Type B pancreatic cell (in vitro differentiated cells): ENCODE measurements around the gene RANBP10. TPM values are rescaled to one million over a fixed set of nuclear protein-coding genes. Genes with fewer than 3 reads are reported as not detected.

Experiments
- DNase-seq: peaks from one replicate; pipeline ENCODE4 v3.0.0; 2021; ENCODE audit warnings: mixed read lengths; ENCODE audit not compliant: unreplicated experiment; ENCODE audit errors: extremely low spot score
- H3K27ac Mint-ChIP-seq: 2 replicates; pipeline ENCODE4 v1.8.0; 2021; ENCODE audit warnings: mild to moderate bottlenecking, mixed read lengths
- H3K27me3 Mint-ChIP-seq: 2 replicates; pipeline ENCODE4 v1.8.0; 2021; ENCODE audit warnings: mixed read lengths
- H3K36me3 Mint-ChIP-seq: 2 replicates; pipeline ENCODE4 v1.8.0; 2021; ENCODE audit warnings: mixed read lengths
- H3K4me1 Mint-ChIP-seq: one replicate; pipeline ENCODE4 v1.8.0; 2021; ENCODE audit warnings: mixed read lengths; ENCODE audit not compliant: unreplicated experiment
- H3K4me3 Mint-ChIP-seq: 2 replicates; pipeline ENCODE4 v1.8.0; 2021; ENCODE audit warnings: mild to moderate bottlenecking, mixed read lengths
- H3K9me3 Mint-ChIP-seq: 2 replicates; pipeline ENCODE4 v1.8.0; 2021; ENCODE audit warnings: mixed read lengths
- total RNA-seq: library from RNA; stranded (reverse); gene quantifications from 2 replicates; pipeline ENCODE4 v1.2.1, GENCODE V29; 2021; ENCODE audit warnings: low replicate concordance
- TF ChIP-seq, protein P1 (sequence below): fragments of 200-600 bp; sonication (generic); conservative IDR thresholded peaks from 2 replicates; pipeline ENCODE4 v1.5.0; 2021; ENCODE audit warnings: antibody characterized with exemption, mild to moderate bottlenecking

RANBP10 gene
- total RNA-seq, 1 donor from 2014 or later = 27.3 TPM

DNA sequence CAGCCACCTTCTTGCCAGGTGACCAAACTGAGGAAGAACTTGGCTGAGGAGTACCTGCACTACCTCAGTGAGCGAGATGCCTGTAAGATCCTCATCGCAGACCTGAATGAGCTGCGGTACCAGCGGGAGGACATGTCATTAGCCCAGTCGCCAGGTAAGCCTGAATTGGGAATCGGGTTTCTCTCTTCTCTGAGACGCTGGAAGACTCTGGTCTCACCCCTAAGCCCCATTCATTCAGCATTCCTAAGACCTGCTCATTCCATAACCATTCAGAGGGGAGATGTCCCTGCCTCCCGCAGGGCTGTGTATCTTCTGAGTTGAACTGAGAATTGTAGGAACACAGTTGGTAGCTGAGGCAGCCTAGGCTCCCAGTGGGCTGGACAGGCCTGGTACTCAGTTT, 18.8 kb upstream of the RANBP10 start:
- H3K36me3 Mint-ChIP-seq = peaks cover 4% of the 10 kb centered on the region
- TF ChIP-seq, protein P1, sequence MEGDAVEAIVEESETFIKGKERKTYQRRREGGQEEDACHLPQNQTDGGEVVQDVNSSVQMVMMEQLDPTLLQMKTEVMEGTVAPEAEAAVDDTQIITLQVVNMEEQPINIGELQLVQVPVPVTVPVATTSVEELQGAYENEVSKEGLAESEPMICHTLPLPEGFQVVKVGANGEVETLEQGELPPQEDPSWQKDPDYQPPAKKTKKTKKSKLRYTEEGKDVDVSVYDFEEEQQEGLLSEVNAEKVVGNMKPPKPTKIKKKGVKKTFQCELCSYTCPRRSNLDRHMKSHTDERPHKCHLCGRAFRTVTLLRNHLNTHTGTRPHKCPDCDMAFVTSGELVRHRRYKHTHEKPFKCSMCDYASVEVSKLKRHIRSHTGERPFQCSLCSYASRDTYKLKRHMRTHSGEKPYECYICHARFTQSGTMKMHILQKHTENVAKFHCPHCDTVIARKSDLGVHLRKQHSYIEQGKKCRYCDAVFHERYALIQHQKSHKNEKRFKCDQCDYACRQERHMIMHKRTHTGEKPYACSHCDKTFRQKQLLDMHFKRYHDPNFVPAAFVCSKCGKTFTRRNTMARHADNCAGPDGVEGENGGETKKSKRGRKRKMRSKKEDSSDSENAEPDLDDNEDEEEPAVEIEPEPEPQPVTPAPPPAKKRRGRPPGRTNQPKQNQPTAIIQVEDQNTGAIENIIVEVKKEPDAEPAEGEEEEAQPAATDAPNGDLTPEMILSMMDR = no peak
- H3K27me3 Mint-ChIP-seq = no peaks in the 10 kb centered on the region
- no peaks in the 10 kb centered on the region for H3K9me3 Mint-ChIP-seq
- H3K4me3 Mint-ChIP-seq = no peak overlapping the region
- H3K27ac Mint-ChIP-seq = no peak overlapping the region
- H3K4me1 Mint-ChIP-seq = no peaks in the 10 kb centered on the region
- DNase-seq = no peak

DNA sequence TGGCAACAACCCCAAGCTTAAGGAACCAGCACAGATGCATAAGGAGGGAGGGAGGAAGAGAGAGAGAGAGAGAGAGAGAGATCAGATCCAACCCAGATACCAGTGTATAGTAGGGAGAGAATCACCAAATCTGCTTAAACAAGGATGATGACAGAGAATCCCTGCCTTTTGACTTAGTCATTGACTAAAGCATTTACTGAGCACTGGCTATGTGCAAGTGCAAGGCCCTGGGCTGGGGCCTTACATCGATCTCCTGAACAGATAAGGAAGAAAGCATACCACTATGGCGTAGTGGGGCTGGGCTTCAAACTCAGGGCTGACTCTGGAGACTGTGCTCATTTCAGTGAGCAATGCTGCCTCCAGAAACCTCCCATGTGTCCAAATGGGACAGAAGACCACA, 16.2 kb upstream of the RANBP10 start:
- TF ChIP-seq, protein P1 = no peak
- H3K36me3 Mint-ChIP-seq = peaks cover 4% of the 10 kb centered on the region
- H3K4me3 Mint-ChIP-seq = no peak overlapping the region
- H3K27me3 Mint-ChIP-seq = no peaks in the 10 kb centered on the region
- no peaks in the 10 kb centered on the region for H3K4me1 Mint-ChIP-seq
- no peak for DNase-seq
- H3K9me3 Mint-ChIP-seq = no peaks in the 10 kb centered on the region
- no peak overlapping the region for H3K27ac Mint-ChIP-seq

DNA sequence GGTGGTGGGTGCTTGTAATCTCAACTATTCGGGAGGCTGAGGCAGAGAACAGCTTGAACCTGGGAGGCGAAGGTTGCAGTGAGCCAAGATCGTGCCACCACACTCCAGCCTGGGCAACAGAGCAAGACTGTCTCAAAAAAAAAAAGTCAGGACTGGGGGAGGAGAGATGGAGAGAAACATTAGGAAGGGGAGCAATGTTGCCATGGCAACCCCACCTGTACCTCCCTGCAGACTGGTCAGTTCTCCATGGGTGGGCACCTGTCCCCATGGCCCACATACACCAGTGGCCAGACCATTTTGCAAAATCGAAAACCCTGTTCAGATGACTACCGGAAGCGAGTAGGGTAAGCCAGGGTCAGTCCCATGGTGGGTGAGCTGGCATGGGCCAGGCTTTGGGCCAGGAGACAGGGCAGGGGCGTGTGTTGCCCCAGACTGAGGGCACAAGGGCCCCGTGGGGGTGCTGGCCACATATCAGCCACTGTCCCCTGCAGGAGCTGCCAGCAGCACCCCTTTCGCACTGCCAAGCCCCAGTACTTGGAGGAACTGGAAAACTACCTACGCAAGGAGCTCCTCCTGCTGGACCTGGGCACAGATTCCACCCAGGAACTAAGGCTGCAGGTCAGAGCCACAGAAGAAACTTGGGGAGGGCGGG, 14.4 kb upstream of the RANBP10 start:
- no peaks in the 10 kb centered on the region for H3K36me3 Mint-ChIP-seq
- H3K4me3 Mint-ChIP-seq = no peak overlapping the region
- TF ChIP-seq, protein P1 = no peak
- H3K4me1 Mint-ChIP-seq = peaks cover 3% of the 10 kb centered on the region
- no peaks in the 10 kb centered on the region for H3K9me3 Mint-ChIP-seq
- H3K27ac Mint-ChIP-seq = no peak overlapping the region
- no peaks in the 10 kb centered on the region for H3K27me3 Mint-ChIP-seq
- DNase-seq = no peak

DNA sequence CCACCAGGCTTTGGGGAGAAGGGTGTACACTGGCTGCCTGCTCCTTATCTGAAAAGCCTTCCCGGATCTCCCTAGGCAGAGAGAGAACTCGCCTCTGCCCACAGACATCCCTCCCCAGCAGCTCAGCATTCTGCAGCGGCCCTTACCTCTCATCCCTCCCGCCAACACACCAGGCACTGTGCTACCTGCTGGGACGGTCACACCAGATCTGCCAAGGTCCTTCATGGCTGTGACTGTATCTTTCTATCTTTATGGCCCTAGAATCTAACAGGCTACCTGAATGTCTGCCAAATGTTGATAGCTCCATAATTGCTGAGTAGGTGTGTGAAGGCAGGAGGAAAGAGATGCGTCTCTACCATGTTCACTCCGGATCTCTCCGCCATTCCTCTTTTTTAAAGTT, 8.2 kb upstream of the RANBP10 start:
- TF ChIP-seq, protein P1 = no peak
- Mint-ChIP-seq H3K27ac (no peak overlapping the region), H3K4me3 (no peak overlapping the region), H3K36me3 (no peaks in the 10 kb centered on the region), H3K4me1 (peaks cover 3% of the 10 kb centered on the region), H3K27me3 (no peaks in the 10 kb centered on the region), H3K9me3 (no peaks in the 10 kb centered on the region)
- DNase-seq = no peak

DNA sequence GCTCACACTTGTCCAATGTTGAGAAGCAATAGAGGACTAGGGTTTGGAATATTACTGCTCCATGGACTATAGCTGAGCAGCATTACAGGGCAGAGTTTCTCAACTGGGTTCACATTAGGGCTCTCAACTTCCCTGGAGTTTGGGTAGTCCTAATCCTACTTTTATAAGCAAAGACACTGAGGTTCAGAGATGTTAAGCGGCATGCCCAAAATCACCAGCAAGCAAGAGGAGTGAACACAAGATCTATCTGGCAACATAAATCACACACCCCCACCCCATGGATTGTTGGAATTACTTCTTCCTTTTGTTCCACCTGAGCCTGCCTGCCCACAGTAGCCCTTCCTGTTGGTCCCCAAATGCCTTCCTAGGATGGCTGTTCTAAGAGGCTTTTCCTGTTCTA, 5.5 kb upstream of the RANBP10 start:
- Mint-ChIP-seq H3K9me3 (no peaks in the 10 kb centered on the region), H3K36me3 (no peaks in the 10 kb centered on the region), H3K4me3 (no peak overlapping the region), H3K27ac (no peak overlapping the region), H3K27me3 (no peaks in the 10 kb centered on the region), H3K4me1 (peaks cover 3% of the 10 kb centered on the region)
- DNase-seq = no peak
- TF ChIP-seq, protein P1 = no peak
